ENCODE measurements around the gene ATAD1.

- no peak for TF ChIP-seq EZH2phosphoT487 (IDR thresholded peaks at IDR 0.05; ENCODE audit: low read depth)
- peak; percentile 33; the same call in 1 of the 2 replicates for TF ChIP-seq CTCF (IDR thresholded peaks at IDR 0.05; ENCODE audit: low read depth, low read length)
Measured at GRCh38 chr10:87817609-87818504, at the start of gene ATAD1.
